ENCODE measurements around the gene ELAVL2.

DNA sequence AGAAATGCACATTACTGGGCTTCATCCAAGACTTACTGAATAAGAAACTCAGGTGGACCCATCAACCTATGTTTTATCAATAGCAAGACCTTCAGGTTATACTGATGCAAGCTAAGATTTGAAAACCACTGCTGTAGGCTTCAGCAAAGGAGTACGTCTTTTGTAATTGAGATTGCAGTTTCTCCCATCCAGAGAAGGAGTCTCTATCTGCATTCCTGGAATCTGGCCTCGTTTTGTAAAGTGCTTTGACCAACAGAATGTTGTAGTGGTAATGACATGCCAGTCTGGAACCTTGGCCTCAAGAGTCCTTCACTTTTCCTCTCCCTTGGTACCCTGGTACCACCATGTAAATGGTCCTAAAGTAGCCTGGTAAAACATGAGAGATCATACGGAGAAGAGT lies 32.2 kb upstream of the ELAVL2 start:
- TF ChIP-seq RELA (CRISPR knock-in tag; IDR thresholded peaks at IDR 0.05; ENCODE audit: borderline replicate concordance), result no peak
- TF ChIP-seq, protein P1, sequence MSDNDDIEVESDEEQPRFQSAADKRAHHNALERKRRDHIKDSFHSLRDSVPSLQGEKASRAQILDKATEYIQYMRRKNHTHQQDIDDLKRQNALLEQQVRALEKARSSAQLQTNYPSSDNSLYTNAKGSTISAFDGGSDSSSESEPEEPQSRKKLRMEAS (CRISPR knock-in tag; IDR thresholded peaks at IDR 0.05), result no peak
